ENCODE data around the gene PKNOX2. TPM values are rescaled to one million over a fixed set of nuclear protein-coding genes. Genes with fewer than 3 reads are reported as not detected.

Gene PKNOX2
- total and polyA plus RNA-seq, 4 donors: 0.14 to 0.29 (median 0.24) TPM

GRCh38 chr11:125347261-125347585 is 182.7 kb downstream of the PKNOX2 start:
- Histone ChIP-seq H3K4me1 (ENCODE audit: control insufficient read depth in 4 of 4, insufficient read depth in 4 of 4, low read length in 3 of 4) (peaks cover 0 to 4% (median 0%) of the 10 kb centered on the region in 4 donors), H3K36me3 (ENCODE audit: control insufficient read depth in 4 of 4, insufficient read depth in 3 of 4, low read depth in 1 of 4, low read length in 3 of 4) (no peaks in the 10 kb centered on the region), H3K27me3 (ENCODE audit: control insufficient read depth in 4 of 4, insufficient read depth in 4 of 4, low read length in 3 of 4) (peaks cover 0 to 2% (median 1%) of the 10 kb centered on the region in 4 donors), H3K27ac (ENCODE audit: low read depth in 1 of 2, low read length in 2 of 2) (no peak overlapping the region), H3K9me3 (ENCODE audit: control insufficient read depth in 4 of 4, low read length in 3 of 4) (no peaks in the 10 kb centered on the region), H3K9ac (ENCODE audit: low read depth in 1 of 2, low read length in 2 of 2) (no peak overlapping the region), H3K4me3 (ENCODE audit: low read depth in 1 of 3, low read length in 3 of 3) (no peak overlapping the region)
- WGBS: 46% methylated on average over 2 of the region's 2 CpGs
- no peak for DNase-seq (ENCODE audit: low spot score)
- TF ChIP-seq EGR1 (IDR thresholded peaks at IDR 0.05; ENCODE audit: low read depth in 2 of 2) (no peak), RXRA (IDR thresholded peaks at IDR 0.05) (no peak), ATF3 (IDR thresholded peaks at IDR 0.05) (no peak), FOXA2 (IDR thresholded peaks at IDR 0.05) (no peak), REST (IDR thresholded peaks at IDR 0.05) (no peak), NR2F2 (IDR thresholded peaks at IDR 0.05) (no peak), ZBTB33 (IDR thresholded peaks at IDR 0.05) (no peak), HNF4A (conservative IDR thresholded peaks at IDR 0.05) (no peak), CTCF (IDR thresholded peaks at IDR 0.05; ENCODE audit: low read depth, low read length, missing input control) (no peak), YY1 (IDR thresholded peaks at IDR 0.05) (no peak), JUND (IDR thresholded peaks at IDR 0.05) (no peak), SP1 (IDR thresholded peaks at IDR 0.05) (no peak), GABPA (IDR thresholded peaks at IDR 0.05 in 1 of 2, conservative IDR thresholded peaks at IDR 0.05 in 1 of 2) (no peak), RAD21 (IDR thresholded peaks at IDR 0.05) (no peak), FOXA1 (IDR thresholded peaks at IDR 0.05) (no peak)

- Histone ChIP-seq H3K9ac (ENCODE audit: low read depth in 1 of 2, low read length in 2 of 2) (no peak overlapping the region), H3K4me3 (ENCODE audit: low read depth in 1 of 3, low read length in 3 of 3) (no peak overlapping the region), H3K9me3 (ENCODE audit: control insufficient read depth in 4 of 4, low read length in 3 of 4) (no peaks in the 10 kb centered on the region), H3K4me1 (ENCODE audit: control insufficient read depth in 4 of 4, insufficient read depth in 4 of 4, low read length in 3 of 4) (peaks cover 0 to 4% (median 0%) of the 10 kb centered on the region in 4 donors), H3K27me3 (ENCODE audit: control insufficient read depth in 4 of 4, insufficient read depth in 4 of 4, low read length in 3 of 4) (peaks cover 0 to 2% (median 1%) of the 10 kb centered on the region in 4 donors), H3K36me3 (ENCODE audit: control insufficient read depth in 4 of 4, insufficient read depth in 3 of 4, low read depth in 1 of 4, low read length in 3 of 4) (no peaks in the 10 kb centered on the region), H3K27ac (ENCODE audit: low read depth in 1 of 2, low read length in 2 of 2) (no peak overlapping the region)
- DNase-seq (ENCODE audit: low spot score): no peak
- TF ChIP-seq HNF4A (conservative IDR thresholded peaks at IDR 0.05) (no peak), FOXA1 (IDR thresholded peaks at IDR 0.05) (no peak), YY1 (IDR thresholded peaks at IDR 0.05) (no peak), HNF4G (IDR thresholded peaks at IDR 0.05) (no peak), MAX (IDR thresholded peaks at IDR 0.05) (no peak), CTCF (IDR thresholded peaks at IDR 0.05; ENCODE audit: low read depth, low read length, missing input control) (no peak), GABPA (IDR thresholded peaks at IDR 0.05 in 1 of 2, conservative IDR thresholded peaks at IDR 0.05 in 1 of 2) (no peak)
- WGBS: 72% methylated on average over 13 of the region's 13 CpGs
Measured at GRCh38 chr11:125348141-125348651, 183.6 kb downstream of the PKNOX2 start.
